Measurements from ENCODE around the gene RBM47.

DNA sequence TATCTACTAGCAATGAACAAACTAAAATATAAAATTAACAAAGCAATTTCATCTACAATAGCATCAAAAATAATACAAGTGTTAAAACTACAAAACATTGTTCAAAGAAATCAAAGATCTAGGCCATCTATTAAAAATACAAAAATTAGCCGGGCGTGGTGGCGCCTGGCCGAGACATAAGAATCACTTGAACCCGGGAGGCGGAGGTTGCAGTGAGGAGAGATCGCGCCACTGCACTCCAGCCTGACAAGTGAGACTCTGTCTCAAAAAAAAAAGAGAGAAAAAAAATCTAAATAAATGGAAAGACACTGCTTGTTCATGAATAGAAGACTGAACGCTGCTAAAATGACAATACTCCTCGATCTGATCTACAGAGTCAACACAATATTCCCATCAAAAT, 139.2 kb downstream of the RBM47 start:
- TF ChIP-seq EZH2 (IDR thresholded peaks at IDR 0.05; ENCODE audit: borderline replicate concordance, insufficient read depth, low read length, poor library complexity, severe bottlenecking) (no peak), POLR2AphosphoS5 (IDR thresholded peaks at IDR 0.05) (no peak)
- TF ChIP-seq, protein P1, sequence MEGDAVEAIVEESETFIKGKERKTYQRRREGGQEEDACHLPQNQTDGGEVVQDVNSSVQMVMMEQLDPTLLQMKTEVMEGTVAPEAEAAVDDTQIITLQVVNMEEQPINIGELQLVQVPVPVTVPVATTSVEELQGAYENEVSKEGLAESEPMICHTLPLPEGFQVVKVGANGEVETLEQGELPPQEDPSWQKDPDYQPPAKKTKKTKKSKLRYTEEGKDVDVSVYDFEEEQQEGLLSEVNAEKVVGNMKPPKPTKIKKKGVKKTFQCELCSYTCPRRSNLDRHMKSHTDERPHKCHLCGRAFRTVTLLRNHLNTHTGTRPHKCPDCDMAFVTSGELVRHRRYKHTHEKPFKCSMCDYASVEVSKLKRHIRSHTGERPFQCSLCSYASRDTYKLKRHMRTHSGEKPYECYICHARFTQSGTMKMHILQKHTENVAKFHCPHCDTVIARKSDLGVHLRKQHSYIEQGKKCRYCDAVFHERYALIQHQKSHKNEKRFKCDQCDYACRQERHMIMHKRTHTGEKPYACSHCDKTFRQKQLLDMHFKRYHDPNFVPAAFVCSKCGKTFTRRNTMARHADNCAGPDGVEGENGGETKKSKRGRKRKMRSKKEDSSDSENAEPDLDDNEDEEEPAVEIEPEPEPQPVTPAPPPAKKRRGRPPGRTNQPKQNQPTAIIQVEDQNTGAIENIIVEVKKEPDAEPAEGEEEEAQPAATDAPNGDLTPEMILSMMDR (IDR thresholded peaks at IDR 0.05; ENCODE audit: poor library complexity, severe bottlenecking) = no peak

All from neural cell (in vitro differentiated cells).